T47D (cell line): ENCODE measurements around the gene ZNF836.

Source experiments
- DNase-seq, 2 experiments: peaks; one replicate each; pipeline versions ENCODE4 v3.0.0 to v3.0.0-alpha.2; 2011 to 2012; ENCODE audit warnings: low read depth in 1 of 2, low spot score in 1 of 2
- JUND ChIP-seq: IDR thresholded peaks from 2 replicates; pipeline ENCODE4 v1.6.1; 2012; ENCODE audit warnings: low read depth
- in situ Hi-C: cut with HindIII; loops from 2 replicates; pipeline ENCODE4 v1.10.0; 2016; ENCODE audit warnings: low sequenced_read_pairs, low pct_unique_long_range_greater_than_20kb

Gene ZNF836

GRCh38 chr19:52198678-52199077 is 27.3 kb upstream of the ZNF836 start:
- DNase-seq = no peak
- in situ Hi-C loops = no loop called here
- no peak for TF ChIP-seq JUND

GRCh38 chr19:52197964-52198363 is 26.5 kb upstream of the ZNF836 start:
- no peak for TF ChIP-seq JUND
- DNase-seq = no peak
- in situ Hi-C loops = no loop called here

- DNase-seq = no peak
- no peak for TF ChIP-seq JUND
- in situ Hi-C loops = no loop called here
These were observed 25.0 kb upstream of the ZNF836 start for GRCh38 chr19:52196256-52196967.

GRCh38 chr19:52191951-52192350 is 20.5 kb upstream of the ZNF836 start:
- DNase-seq = no peak
- no peak for TF ChIP-seq JUND
- in situ Hi-C loops = no loop called here

GRCh38 chr19:52191389-52191788 is 20.0 kb upstream of the ZNF836 start:
- in situ Hi-C loops = no loop called here

GRCh38 chr19:52190487-52191293 is 19.3 kb upstream of the ZNF836 start:
- in situ Hi-C loops = no loop called here
- peak in 1 of 2 experiments; percentile 60 for DNase-seq
- no peak for TF ChIP-seq JUND

More at GRCh38 chr19:52191389-52191788, 20.0 kb upstream of the ZNF836 start:
- DNase-seq = no peak
- TF ChIP-seq JUND = no peak

- TF ChIP-seq JUND = no peak
- in situ Hi-C loops = no loop called here
- DNase-seq = peak; percentile 76 to 100
These were observed 18.5 kb upstream of the ZNF836 start, which contains the start of gene PPP2R1A for GRCh38 chr19:52189735-52190486. PPP2R1A (plus strand) TSS chr19:52190052; CDS start chr19:52190097, 45 bp downstream.

GRCh38 chr19:52188822-52189734 is 17.7 kb upstream of the ZNF836 start:
- no peak for TF ChIP-seq JUND
- peak in 1 of 2 experiments; percentile 81 for DNase-seq
- in situ Hi-C loops = no loop called here

- no peak for DNase-seq
- no peak for TF ChIP-seq JUND
- in situ Hi-C loops = no loop called here
These were observed 16.0 kb upstream of the ZNF836 start for GRCh38 chr19:52187407-52187806.

- DNase-seq = peak in 1 of 2 experiments; percentile 44
- in situ Hi-C loops = no loop called here
- TF ChIP-seq JUND = no peak
These were observed 5.2 kb upstream of the ZNF836 start for GRCh38 chr19:52176574-52176973.

- in situ Hi-C loops = no loop called here
- no peak for TF ChIP-seq JUND
- DNase-seq = no peak
These were observed 926 bp upstream of the ZNF836 start for GRCh38 chr19:52172347-52172746.
